HG03378 (cell line): ENCODE results near the gene STOML1.
"Not testable (repeated sequence)": the region's sequence is repeated elsewhere in the genome, so short reads cannot be mapped to it uniquely, and the experiment has no call there.

Experiments used
- ATAC-seq: cut with Tn5 transposase; IDR thresholded peaks from one replicate; pipeline ENCODE4 v1.9.1; 2021; ENCODE audit warnings: mild to moderate bottlenecking, moderate library complexity; ENCODE audit not compliant: unreplicated experiment

The STOML1 gene

GRCh38 chr15:73988445-73988969, 3.6 kb downstream of the STOML1 start:
- no peak for ATAC-seq

DNA sequence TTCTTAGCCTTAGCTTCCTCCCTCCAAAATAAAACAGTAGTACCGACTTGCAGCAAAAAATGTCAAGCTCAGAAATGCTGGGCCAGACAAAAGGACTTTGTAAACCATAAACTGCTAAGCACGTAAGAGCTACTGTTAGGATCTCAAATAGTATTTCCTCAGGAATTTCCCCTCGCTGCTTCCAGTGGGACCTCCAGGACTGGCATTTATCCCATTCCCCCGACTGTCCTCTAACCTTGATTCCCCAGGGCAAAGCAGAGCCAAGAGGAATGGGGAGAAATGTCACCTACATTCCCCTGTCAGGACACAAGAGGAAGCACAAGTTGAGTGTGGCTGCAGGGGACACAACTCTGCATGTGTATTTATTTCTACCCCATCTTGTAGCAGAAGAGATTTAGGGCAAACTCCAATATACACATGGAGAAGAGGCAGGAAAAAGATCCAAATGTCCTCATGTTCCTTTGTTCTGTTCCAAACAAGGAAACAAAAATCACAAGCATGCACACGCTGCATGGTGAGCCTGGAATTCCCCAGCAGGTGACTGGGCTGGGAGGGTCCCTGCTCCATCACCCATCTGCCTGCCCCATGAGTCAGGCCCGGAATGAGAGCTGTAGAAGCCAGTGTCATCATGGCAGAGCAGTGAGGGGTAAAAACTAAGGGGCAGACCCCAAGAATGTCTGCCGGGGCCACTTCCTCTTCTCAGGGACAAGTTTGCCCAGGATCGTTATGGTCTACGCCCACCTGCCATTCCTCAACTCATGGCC, 4.2 kb downstream of the STOML1 start:
- ATAC-seq: no peak

GRCh38 chr15:73987250-73987649, 4.8 kb downstream of the STOML1 start:
- ATAC-seq: no peak

- no peak for ATAC-seq
Observed at GRCh38 chr15:73986776-73987056, 5.4 kb downstream of the STOML1 start.

DNA sequence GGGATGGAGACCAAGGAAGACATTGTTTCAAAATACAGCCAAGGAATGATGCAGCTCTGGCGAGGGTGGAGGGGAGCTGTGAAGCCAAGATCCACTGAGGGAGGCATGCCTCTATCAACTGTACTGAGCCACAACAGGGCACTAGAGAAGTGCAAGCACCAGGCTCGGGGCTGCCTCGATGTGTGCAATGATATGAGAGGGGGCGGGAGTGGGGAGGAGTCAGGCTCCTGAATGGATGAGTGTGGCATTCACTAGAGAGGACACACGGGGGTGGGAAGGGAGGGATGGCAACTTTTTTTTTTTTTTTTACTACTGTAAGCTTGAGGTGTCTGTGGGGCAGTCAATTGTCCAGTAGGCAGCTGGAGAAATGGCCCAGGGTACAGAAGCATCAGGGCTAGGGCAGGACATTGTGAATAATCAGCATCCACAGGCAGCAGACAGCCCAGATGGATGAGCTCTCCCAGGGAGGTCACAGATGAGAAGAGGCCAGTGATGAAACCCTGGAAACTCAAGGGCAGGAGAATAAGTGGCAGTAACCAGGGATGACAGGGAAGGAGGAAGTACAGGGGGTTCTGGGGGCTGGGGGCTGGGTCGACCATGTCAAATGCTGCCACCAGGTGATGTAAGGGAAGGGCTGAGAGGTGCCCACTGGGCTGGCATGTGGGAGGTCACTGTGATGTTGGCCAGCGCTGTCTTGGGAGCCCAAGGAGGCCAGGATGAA, 5.9 kb downstream of the STOML1 start:
- ATAC-seq: no peak

DNA sequence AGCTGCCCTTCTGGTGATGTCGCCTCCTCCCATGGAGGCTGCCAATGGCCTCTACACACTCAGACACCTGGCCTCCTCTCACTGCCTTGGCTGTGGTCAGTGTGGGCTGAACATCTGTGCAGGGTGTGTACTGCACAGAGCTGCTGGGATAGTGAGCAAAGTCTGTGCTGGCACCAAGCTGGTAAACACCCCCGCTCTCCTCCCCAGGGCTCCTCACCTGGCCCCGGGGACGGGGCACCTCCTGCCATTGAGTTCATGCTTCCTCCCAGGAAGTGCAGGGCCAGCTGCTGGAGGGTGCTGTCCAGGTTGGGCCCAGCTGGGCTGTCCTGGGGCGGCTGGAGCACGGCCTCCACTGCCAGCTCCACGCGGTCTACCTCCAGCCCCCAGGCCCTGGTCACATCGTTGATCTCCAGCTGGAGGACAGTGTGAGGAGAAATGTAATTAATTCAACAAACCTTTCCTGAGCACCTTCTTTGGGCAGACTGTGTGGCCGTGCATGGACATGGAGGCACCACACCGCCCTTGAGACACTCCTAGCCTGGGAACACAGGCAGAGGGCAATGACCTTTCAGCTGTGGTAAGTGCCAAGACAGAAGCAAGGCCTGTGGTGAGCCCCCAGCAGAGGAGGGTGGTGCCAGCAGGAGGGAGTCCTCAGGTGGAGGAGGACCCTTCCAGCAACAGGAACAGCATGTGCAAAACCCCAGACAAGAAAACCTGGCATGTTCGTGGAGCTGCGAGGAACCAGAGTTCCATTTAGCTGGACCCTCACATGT, 6.8 kb downstream of the STOML1 start:
- ATAC-seq: no peak

DNA sequence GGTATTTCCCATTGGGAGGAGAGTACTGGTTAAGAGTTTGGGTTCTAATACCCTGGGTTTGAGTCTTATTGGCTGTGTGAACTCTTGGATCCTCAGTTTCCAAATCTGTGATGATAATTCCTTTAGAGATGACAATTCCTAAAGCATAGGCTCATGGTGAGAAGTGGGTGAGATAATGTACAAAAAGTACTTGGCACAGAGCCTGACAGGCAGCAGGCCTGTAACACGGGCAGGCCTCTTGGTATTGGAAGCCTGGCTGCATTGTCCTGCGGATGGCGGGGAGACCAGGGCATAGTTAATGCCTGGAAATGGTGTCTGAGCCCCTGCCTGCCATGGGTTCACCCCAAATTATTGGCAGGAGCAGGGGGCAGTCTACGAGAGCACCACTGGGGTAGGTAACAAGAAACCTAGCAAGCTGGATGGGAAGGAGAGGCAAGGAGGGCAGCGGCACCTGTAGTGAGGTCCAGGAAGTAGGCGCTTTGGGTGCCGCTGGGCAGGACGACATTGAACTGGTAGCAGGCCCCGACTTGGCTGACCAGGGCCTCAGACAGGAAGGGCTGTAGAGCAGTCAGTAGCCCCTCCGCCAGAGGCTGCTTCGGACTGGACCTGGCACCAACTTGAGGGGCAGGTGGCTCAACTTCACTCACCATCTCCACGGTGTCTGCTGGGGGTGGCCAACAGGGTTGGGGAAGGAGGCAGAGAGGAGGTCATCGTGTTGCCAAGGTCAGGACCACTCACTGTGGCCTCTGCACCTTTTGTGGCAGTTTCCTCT, 7.7 kb downstream of the STOML1 start:
- ATAC-seq: no peak

GRCh38 chr15:73983773-73984172, 8.3 kb downstream of the STOML1 start:
- no peak for ATAC-seq

- ATAC-seq: no peak
Observed at GRCh38 chr15:73983211-73983727, 8.8 kb downstream of the STOML1 start.

- ATAC-seq: no peak
Observed at GRCh38 chr15:73982222-73982962, 9.7 kb downstream of the STOML1 start.

- ATAC-seq: no peak
Observed at GRCh38 chr15:73981761-73982221, 10.3 kb downstream of the STOML1 start.

DNA sequence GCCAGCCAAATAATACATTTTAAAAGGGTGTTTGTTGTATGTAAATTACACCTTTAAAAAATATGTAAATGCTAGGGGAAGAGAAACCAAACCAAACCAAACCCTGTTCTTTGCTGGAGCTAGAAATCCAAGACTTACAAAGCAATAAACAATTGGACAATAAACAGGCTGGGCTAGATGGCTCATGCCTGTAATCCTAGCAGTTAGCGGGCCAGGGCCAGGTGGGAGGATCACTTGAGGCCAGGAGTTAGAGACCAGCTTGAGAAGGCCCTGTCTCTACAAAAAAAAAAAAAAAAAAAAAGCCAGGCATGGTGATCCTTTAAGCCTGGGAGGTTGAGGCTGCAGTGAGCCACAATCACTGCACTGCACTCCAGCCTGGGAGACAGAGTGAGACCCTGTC, 12.5 kb downstream of the STOML1 start:
- no peak for ATAC-seq

DNA sequence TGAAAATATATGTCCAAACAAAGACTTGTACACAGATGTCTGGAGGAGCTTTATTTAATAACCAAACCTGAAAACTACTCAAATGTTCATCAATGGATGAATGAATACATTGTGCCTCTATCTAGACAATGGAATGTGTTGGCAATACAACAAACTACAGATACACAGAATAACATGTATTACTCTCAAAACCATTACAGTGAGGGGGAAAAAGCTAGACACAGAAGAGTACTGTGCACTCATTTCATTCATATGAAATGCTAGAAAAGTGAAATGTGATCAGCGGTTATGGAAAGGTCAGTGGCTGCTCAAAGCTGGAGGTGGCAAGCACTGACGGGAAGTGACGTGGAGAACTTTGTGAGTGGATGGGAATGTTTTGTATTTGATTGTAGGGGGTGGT, 13.2 kb downstream of the STOML1 start:
- ATAC-seq: no peak

- not testable (repeated sequence) for ATAC-seq
Observed at GRCh38 chr15:73975440-73976125, 16.5 kb downstream of the STOML1 start.

DNA sequence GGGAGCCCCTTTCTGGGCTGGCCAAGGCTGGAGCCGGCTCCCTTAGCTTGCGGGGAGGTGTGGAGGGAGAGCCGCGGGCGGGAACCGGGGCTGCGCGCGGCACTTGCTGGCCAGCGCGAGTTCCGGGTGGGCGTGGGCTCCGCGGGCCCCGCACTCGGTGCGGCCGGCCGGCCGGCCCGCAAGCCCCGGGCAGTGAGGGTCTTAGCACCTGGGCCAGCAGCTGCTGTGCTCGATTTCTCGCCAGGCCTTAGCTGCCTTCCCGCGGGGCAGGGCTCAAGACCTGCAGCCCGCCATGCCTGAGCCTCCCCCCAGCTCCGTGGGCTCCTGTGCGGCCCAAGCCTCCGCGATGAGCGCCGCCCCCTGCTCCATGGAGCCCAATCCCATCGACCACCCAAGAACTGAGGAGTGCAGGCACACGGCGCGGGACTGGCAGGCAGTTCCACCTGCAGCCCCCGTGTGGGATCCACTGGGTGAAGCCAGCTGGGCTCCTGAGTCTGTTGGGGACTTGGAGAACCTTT, 18.4 kb downstream of the STOML1 start:
- not testable (repeated sequence) for ATAC-seq

DNA sequence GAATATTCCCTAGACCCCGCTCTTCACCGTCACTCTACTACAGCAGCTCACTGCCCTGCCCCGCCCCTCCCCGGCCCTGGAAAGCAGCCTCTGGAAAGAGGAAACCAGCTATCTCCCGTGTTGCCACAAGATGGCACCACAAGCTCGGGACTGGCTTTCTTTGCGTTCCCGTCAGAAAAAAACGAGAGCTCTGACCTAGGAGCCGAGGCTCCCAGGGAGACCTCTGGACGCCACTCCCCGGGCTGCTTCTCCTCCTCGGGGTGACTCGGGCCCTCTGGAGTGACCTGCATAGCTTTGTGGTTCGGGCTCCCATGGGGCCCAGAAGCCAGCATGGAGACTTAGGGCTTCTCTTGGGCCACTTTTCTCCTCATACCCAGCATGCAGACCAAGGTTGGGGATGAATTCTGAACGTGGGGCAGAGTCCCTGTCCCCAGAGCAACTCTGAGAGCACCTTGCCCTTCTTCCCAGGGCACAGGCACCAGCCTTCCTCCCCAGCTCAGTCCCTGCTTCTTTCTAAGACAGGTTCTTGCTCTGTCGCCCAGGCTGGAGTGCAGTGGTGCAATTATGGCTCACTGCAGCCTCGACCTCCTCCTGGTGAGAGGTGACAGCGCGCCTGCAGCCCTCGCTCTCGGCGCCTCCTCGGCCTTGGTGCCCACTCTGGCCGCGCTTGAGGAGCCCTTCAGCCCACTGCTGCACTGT, 19.0 kb downstream of the STOML1 start:
- no peak for ATAC-seq

GRCh38 chr15:73969151-73969759, 22.8 kb downstream of the STOML1 start:
- ATAC-seq: no peak

GRCh38 chr15:73968461-73968860, 23.6 kb downstream of the STOML1 start:
- no peak for ATAC-seq
